Measurements from ENCODE around the gene VWA5B1. TPM values are rescaled to one million over a fixed set of nuclear protein-coding genes. Genes with fewer than 3 reads are reported as not detected.

Gene VWA5B1
- total RNA-seq, 3 donors from 2014 or later, result 0.29 TPM; not detected in 2

GRCh38 chr1:20404466-20404865 lies 113.8 kb downstream of the VWA5B1 start:
- Histone ChIP-seq H3K27ac (no peak overlapping the region), H3K4me1 (no peaks in the 10 kb centered on the region), H3K4me3 (no peak overlapping the region), H3K27me3 (no peaks in the 10 kb centered on the region), H3K9me3 (no peaks in the 10 kb centered on the region), H3K36me3 (no peaks in the 10 kb centered on the region)
- intact Hi-C loops (cut with DNase I; ENCODE audit: low total_unique reads), result no loop called here
- TF ChIP-seq POLR2A (IDR thresholded peaks at IDR 0.05), result no peak
- TF ChIP-seq POLR2AphosphoS5 (IDR thresholded peaks at IDR 0.05), result no peak
- TF ChIP-seq CTCF (IDR thresholded peaks at IDR 0.05), result no peak
- DNase-seq (ENCODE audit: low spot score in 2 of 2), result no peak

Other genes with a start within 250 kb of the VWA5B1 start
- gene PLA2G5, start 220.7 kb upstream of the VWA5B1 start, total RNA-seq, result 1 to 10 TPM in 2 of 3 donors, under 1 TPM in 1; 0.88 to 9.4 (median 1.3) TPM
- under 1 TPM in 1 of 3 donors, not detected in 2; 0.44 TPM for gene PLA2G2D, start 171.3 kb upstream of the VWA5B1 start, total RNA-seq
- not detected for gene PLA2G2F, start 151.6 kb upstream of the VWA5B1 start, total RNA-seq
- 1 to 10 TPM; 1.3 to 6.6 (median 4.9) TPM for gene UBXN10, start 104.8 kb upstream of the VWA5B1 start, total RNA-seq
- gene PLA2G2C, start 104.4 kb upstream of the VWA5B1 start, total RNA-seq, result under 1 TPM in 1 of 3 donors, not detected in 2; 0.33 TPM
- 10 to 100 TPM in 2 of 3 donors, 1 to 10 TPM in 1; 5.6 to 26.9 (median 17.0) TPM for gene CAMK2N1, start 195.3 kb downstream of the VWA5B1 start, total RNA-seq
- 10 to 100 TPM; 25.4 to 35.1 (median 29.6) TPM for gene MUL1, start 217.3 kb downstream of the VWA5B1 start, total RNA-seq

Measured in breast epithelium (tissue), 4 donors.